ENCODE measurements around the gene TAC4. TPM values are rescaled to one million over a fixed set of nuclear protein-coding genes. Genes with fewer than 3 reads are reported as not detected.

Gene TAC4
- total and polyA plus RNA-seq, 4 donors: not detected

DNA sequence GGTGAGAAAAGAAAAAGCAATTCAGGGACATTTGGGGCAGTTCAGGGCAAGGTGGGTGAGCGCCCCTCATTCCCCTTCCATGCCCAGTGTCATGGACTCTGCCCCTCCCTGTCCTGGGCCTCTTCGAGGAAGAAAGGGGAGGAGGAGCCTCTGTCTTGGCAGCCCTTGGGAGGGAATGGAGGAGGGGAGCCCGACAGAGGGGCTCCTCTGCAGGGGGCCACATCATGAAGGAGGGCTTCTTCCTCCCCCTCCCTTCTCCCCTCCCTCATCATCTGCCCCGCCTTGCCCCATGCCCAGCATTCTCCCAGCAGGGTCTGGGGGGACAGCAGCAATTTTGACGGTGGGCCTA, 33.2 kb upstream of the TAC4 start:
- Histone ChIP-seq H3K9ac (ENCODE audit: low read depth in 1 of 2, low read length in 2 of 2) (no peak overlapping the region), H3K9me3 (ENCODE audit: control insufficient read depth in 4 of 4, low read length in 3 of 4) (no peaks in the 10 kb centered on the region), H3K4me3 (ENCODE audit: low read depth in 1 of 3, low read length in 3 of 3) (no peak overlapping the region), H3K27ac (ENCODE audit: low read depth in 1 of 2, low read length in 2 of 2) (no peak overlapping the region), H3K36me3 (ENCODE audit: control insufficient read depth in 4 of 4, insufficient read depth in 3 of 4, low read depth in 1 of 4, low read length in 3 of 4) (no peaks in the 10 kb centered on the region), H3K27me3 (ENCODE audit: control insufficient read depth in 4 of 4, insufficient read depth in 4 of 4, low read length in 3 of 4) (peaks cover 0 to 6% (median 0%) of the 10 kb centered on the region in 4 donors), H3K4me1 (ENCODE audit: control insufficient read depth in 4 of 4, insufficient read depth in 4 of 4, low read length in 3 of 4) (peaks cover 0 to 7% (median 4%) of the 10 kb centered on the region in 4 donors)
- TF ChIP-seq REST (IDR thresholded peaks at IDR 0.05) (no peak), FOXA1 (IDR thresholded peaks at IDR 0.05) (no peak), HNF4A (conservative IDR thresholded peaks at IDR 0.05) (no peak), RXRA (IDR thresholded peaks at IDR 0.05) (no peak), YY1 (IDR thresholded peaks at IDR 0.05) (no peak), GABPA (IDR thresholded peaks at IDR 0.05 in 1 of 2, conservative IDR thresholded peaks at IDR 0.05 in 1 of 2) (no peak), HNF4G (IDR thresholded peaks at IDR 0.05) (no peak), CTCF (IDR thresholded peaks at IDR 0.05; ENCODE audit: low read depth, low read length, missing input control) (no peak), RAD21 (IDR thresholded peaks at IDR 0.05) (no peak), SP1 (IDR thresholded peaks at IDR 0.05) (no peak), FOXA2 (IDR thresholded peaks at IDR 0.05) (no peak), TAF1 (conservative IDR thresholded peaks at IDR 0.05) (no peak), JUND (IDR thresholded peaks at IDR 0.05) (no peak)
- TF ChIP-seq, protein P1, sequence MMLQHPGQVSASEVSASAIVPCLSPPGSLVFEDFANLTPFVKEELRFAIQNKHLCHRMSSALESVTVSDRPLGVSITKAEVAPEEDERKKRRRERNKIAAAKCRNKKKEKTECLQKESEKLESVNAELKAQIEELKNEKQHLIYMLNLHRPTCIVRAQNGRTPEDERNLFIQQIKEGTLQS (IDR thresholded peaks at IDR 0.05): no peak
- TF ChIP-seq, protein P2, sequence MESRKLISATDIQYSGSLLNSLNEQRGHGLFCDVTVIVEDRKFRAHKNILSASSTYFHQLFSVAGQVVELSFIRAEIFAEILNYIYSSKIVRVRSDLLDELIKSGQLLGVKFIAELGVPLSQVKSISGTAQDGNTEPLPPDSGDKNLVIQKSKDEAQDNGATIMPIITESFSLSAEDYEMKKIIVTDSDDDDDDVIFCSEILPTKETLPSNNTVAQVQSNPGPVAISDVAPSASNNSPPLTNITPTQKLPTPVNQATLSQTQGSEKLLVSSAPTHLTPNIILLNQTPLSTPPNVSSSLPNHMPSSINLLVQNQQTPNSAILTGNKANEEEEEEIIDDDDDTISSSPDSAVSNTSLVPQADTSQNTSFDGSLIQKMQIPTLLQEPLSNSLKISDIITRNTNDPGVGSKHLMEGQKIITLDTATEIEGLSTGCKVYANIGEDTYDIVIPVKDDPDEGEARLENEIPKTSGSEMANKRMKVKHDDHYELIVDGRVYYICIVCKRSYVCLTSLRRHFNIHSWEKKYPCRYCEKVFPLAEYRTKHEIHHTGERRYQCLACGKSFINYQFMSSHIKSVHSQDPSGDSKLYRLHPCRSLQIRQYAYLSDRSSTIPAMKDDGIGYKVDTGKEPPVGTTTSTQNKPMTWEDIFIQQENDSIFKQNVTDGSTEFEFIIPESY (IDR thresholded peaks at IDR 0.05): no peak
- TF ChIP-seq, protein P3, sequence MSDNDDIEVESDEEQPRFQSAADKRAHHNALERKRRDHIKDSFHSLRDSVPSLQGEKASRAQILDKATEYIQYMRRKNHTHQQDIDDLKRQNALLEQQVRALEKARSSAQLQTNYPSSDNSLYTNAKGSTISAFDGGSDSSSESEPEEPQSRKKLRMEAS (IDR thresholded peaks at IDR 0.05): no peak
- no peak for DNase-seq (ENCODE audit: low spot score)
- 28% methylated on average over 5 of the region's 5 CpGs for WGBS
